Endothelial cell of umbilical vein (primary cell): ENCODE measurements around the gene AFAP1L2. TPM values are rescaled to one million over a fixed set of nuclear protein-coding genes. Genes with fewer than 3 reads are reported as not detected.

ENCODE experiments used
- BruUV-seq: library from RNA; stranded (reverse); fragments of 400-500 nt; replicated peaks from 2 replicates; lab custom pipeline; 2021; lab: Mats Ljungman, UMichigan
- CTCF ChIA-PET: fragments of 300-600, 350-600 bp; sonication (Branson Sonifier 250); formaldehyde crosslinking; loops from one replicate; lab custom pipeline; 2021; ENCODE audit warnings: antibody characterized with exemption, inconsistent platforms; lab: Charles Lee
- POLR2A ChIA-PET: fragments of 300-600, 350-600 bp; sonication (Branson Sonifier 250); formaldehyde crosslinking; loops from one replicate; lab custom pipeline; 2021; ENCODE audit warnings: antibody characterized with exemption, inconsistent platforms; lab: Charles Lee
- DNase-seq: peaks from one replicate; pipeline ENCODE4 v3.0.0-alpha.2; 2011; ENCODE audit warnings: low read depth, low spot score
- FAIRE-seq: peaks from 2 replicates; lab custom pipeline; 2011; peaks lifted over from hg19 to GRCh38; lab: Jason Lieb, UNC
- H2AFZ ChIP-seq: 2 replicates; pipeline ENCODE4 v1.6.0; 2012; ENCODE audit warnings: low read depth, low read length, control low read depth, inconsistent platforms
- H3K27ac ChIP-seq: 2 replicates; pipeline ENCODE4 v1.5.1; 2011; ENCODE audit warnings: low read depth, mild to moderate bottlenecking, control low read depth, low read length, moderate library complexity; ENCODE audit not compliant: insufficient read depth
- H3K27me3 ChIP-seq, 2 experiments: 2 replicates each; pipeline versions ENCODE4 v1.6.0 to v1.6.1; 2011; ENCODE audit warnings: low read length in 2 of 2, mixed read lengths in 1 of 2; ENCODE audit not compliant: control insufficient read depth in 2 of 2, insufficient read depth in 2 of 2
- H3K36me3 ChIP-seq, 2 experiments: 2 replicates in 1 of 2; 3 replicates in 1 of 2; pipeline ENCODE4 v1.5.1; 2011; ENCODE audit warnings: low read length in 2 of 2, mild to moderate bottlenecking in 1 of 2, moderate library complexity in 1 of 2; ENCODE audit not compliant: control insufficient read depth in 2 of 2, insufficient read depth in 2 of 2; ENCODE audit errors: extremely low read depth in 1 of 2
- H3K4me1 ChIP-seq: 3 replicates; pipeline ENCODE4 v1.5.1; 2011; ENCODE audit warnings: mild to moderate bottlenecking, low read length; ENCODE audit not compliant: control insufficient read depth, insufficient read depth; ENCODE audit errors: extremely low read depth
- H3K4me2 ChIP-seq: 2 replicates; pipeline ENCODE4 v1.6.1; 2011; ENCODE audit warnings: low read length, control low read depth, mixed read lengths; ENCODE audit not compliant: insufficient read depth
- H3K4me3 ChIP-seq, 3 experiments: fragments of 200-600 bp in 1 of 3; sonication (generic), shearing (Covaris generic) in 1 of 3; replicated peaks in 1 of 3; 2 replicates each; pipeline ENCODE4 v1.5.1; 2011 to 2016; ENCODE audit warnings: control low read depth in 3 of 3, low read length in 3 of 3, mild to moderate bottlenecking in 2 of 3, inconsistent platforms in 1 of 3, low read depth in 1 of 3, moderate library complexity in 1 of 3; ENCODE audit not compliant: insufficient read depth in 1 of 3
- H3K79me2 ChIP-seq: 2 replicates; pipeline ENCODE4 v1.6.0; 2012; ENCODE audit warnings: low read length, inconsistent platforms; ENCODE audit not compliant: control insufficient read depth, insufficient read depth
- H3K9ac ChIP-seq: replicated peaks from 2 replicates; pipeline ENCODE3; 2011; ENCODE audit warnings: low read length, control low read depth; ENCODE audit not compliant: insufficient read depth; ENCODE audit errors: extremely low read depth
- H3K9me1 ChIP-seq: replicated peaks from 3 replicates; pipeline ENCODE4 v1.6.0; 2011; ENCODE audit warnings: mild to moderate bottlenecking, low read length; ENCODE audit not compliant: control insufficient read depth, insufficient read depth; ENCODE audit errors: extremely low read depth
- H3K9me3 ChIP-seq: replicated peaks from 2 replicates; pipeline ENCODE4 v1.5.1; 2012; ENCODE audit warnings: low read length, inconsistent platforms; ENCODE audit not compliant: control insufficient read depth, insufficient read depth
- H4K20me1 ChIP-seq: replicated peaks from 2 replicates; pipeline ENCODE3; 2011; ENCODE audit warnings: mild to moderate bottlenecking, low read length; ENCODE audit not compliant: control insufficient read depth, insufficient read depth; ENCODE audit errors: extremely low read depth
- EZH2 ChIP-seq: IDR thresholded peaks from 2 replicates; pipeline ENCODE4 v1.6.1; 2012; ENCODE audit warnings: borderline replicate concordance, low read depth, mild to moderate bottlenecking, moderate library complexity, low read length, inconsistent platforms; ENCODE audit not compliant: severe bottlenecking
- FOS ChIP-seq: IDR thresholded peaks from 2 replicates; pipeline ENCODE4 v1.6.1; 2011; ENCODE audit warnings: mild to moderate bottlenecking, low read length, moderate library complexity, borderline replicate concordance; ENCODE audit not compliant: insufficient read depth
- GATA2 ChIP-seq: IDR thresholded peaks from 2 replicates; pipeline ENCODE4 v1.7.0; 2011; ENCODE audit warnings: low read depth, mild to moderate bottlenecking, moderate library complexity, mixed read lengths, low read length; ENCODE audit not compliant: insufficient read length, insufficient read depth
- JUN ChIP-seq: IDR thresholded peaks from 2 replicates; pipeline ENCODE4 v1.6.1; 2011; ENCODE audit warnings: borderline replicate concordance, low read depth; ENCODE audit not compliant: insufficient read length, insufficient read depth
- MYC ChIP-seq: IDR thresholded peaks from one replicate; pipeline ENCODE4 v1.6.1; 2011; ENCODE audit warnings: mild to moderate bottlenecking, low read depth, low read length
- POLR2A ChIP-seq: IDR thresholded peaks from 2 replicates; pipeline ENCODE4 v1.6.1; 2012; ENCODE audit warnings: low read depth, mild to moderate bottlenecking, control low read depth, low read length
- POLR2AphosphoS5 ChIP-seq: IDR thresholded peaks from 2 replicates; pipeline ENCODE4 v1.6.1; 2012; ENCODE audit warnings: low read depth, mild to moderate bottlenecking, control low read depth, low read length, moderate library complexity; ENCODE audit not compliant: insufficient read depth
- dilution Hi-C: fragments of 300-500 bp; cut with MboI; formaldehyde crosslinking; loops from one replicate; pipeline ENCODE4 v1.15.0; 2019; ENCODE audit warnings: low sequenced_read_pairs; ENCODE audit not compliant: extremely low pct_ligation_motif_present
- intact Hi-C: fragments of 100-400 bp; cut with micrococcal nuclease; formaldehyde crosslinking; loops from one replicate; pipeline ENCODE4 v1.10.0; 2022
- polyA plus RNA-seq, 4 experiments: library from polyadenylated mRNA; depleted of rRNA in 3 of 4; stranded (reverse) in 3 of 4; unstranded in 1 of 4; fragments of >200 nt; gene quantifications; 2 replicates each; pipeline versions ENCODE4 v1.2.1 to v1.2.3, GENCODE V29; 2011 to 2012; ENCODE audit warnings: missing spikeins in 1 of 4
- total RNA-seq: library from RNA; stranded (reverse); gene quantifications from 2 replicates; pipeline ENCODE4 v1.2.3, GENCODE V29; 2021
- TF ChIP-seq, protein P1 (sequence below): IDR thresholded peaks from 2 replicates; pipeline ENCODE4 v1.6.1; 2011; ENCODE audit not compliant: insufficient read depth, insufficient read length
- TF ChIP-seq, protein P2 (sequence below), 2 donors: IDR thresholded peaks; 1 replicate in 1 of 2; 2 replicates in 1 of 2; pipeline ENCODE4 v1.5.1; 2011; ENCODE audit warnings: low read length in 2 of 2, mild to moderate bottlenecking in 2 of 2, moderate library complexity in 2 of 2, control low read depth in 1 of 2, inconsistent platforms in 1 of 2, low read depth in 1 of 2; ENCODE audit not compliant: insufficient read depth in 1 of 2; ENCODE audit errors: extremely low read depth in 1 of 2

The AFAP1L2 gene
- total and polyA plus RNA-seq, 2 donors (not counting 3 experiments of a cell fraction or from before 2014, with no cell fraction given) = 0.90 to 4.1 TPM

DNA sequence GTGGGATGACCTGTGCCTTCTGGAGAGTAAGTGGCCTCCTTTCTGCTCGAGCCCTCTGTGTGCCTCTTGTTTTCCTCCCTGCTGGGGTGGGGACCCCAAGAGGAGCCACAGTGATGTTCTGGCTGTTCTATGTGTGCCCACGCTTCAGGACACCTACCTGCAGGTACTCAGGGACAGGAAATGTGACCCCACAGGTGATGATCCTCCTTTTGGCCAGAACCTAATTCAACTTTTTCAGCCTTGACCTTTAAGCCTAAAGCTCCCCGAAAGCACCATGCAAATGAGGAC is 95.0 kb downstream of the AFAP1L2 start:
- FAIRE-seq = no peak
- POLR2A ChIA-PET = no interaction called here
- no peaks in the 10 kb centered on the region for H4K20me1 ChIP-seq
- CTCF ChIA-PET = interaction anchor here (1.0 to 1.1 kb wide), 2 partner anchors 162 to 217 kb away, joined by 3 read pairs; no protein-coding TSS in a partner anchor
- no peak for DNase-seq
- BruUV-seq = no TSS peak
- H3K9me1 ChIP-seq = no peaks in the 10 kb centered on the region
- H3K36me3 ChIP-seq = no peaks in the 10 kb centered on the region
- intact Hi-C loops = no loop called here
- no peak overlapping the region for H3K9ac ChIP-seq
- TF ChIP-seq POLR2A (no peak), EZH2 (no peak), GATA2 (no peak), MYC (no peak), FOS (no peak), POLR2AphosphoS5 (no peak), JUN (no peak)
- TF ChIP-seq, protein P1, sequence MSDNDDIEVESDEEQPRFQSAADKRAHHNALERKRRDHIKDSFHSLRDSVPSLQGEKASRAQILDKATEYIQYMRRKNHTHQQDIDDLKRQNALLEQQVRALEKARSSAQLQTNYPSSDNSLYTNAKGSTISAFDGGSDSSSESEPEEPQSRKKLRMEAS = no peak
- TF ChIP-seq, protein P2, sequence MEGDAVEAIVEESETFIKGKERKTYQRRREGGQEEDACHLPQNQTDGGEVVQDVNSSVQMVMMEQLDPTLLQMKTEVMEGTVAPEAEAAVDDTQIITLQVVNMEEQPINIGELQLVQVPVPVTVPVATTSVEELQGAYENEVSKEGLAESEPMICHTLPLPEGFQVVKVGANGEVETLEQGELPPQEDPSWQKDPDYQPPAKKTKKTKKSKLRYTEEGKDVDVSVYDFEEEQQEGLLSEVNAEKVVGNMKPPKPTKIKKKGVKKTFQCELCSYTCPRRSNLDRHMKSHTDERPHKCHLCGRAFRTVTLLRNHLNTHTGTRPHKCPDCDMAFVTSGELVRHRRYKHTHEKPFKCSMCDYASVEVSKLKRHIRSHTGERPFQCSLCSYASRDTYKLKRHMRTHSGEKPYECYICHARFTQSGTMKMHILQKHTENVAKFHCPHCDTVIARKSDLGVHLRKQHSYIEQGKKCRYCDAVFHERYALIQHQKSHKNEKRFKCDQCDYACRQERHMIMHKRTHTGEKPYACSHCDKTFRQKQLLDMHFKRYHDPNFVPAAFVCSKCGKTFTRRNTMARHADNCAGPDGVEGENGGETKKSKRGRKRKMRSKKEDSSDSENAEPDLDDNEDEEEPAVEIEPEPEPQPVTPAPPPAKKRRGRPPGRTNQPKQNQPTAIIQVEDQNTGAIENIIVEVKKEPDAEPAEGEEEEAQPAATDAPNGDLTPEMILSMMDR (IDR thresholded peaks at IDR 0.05; ENCODE audit: extremely low read depth in 1 of 2, insufficient read depth in 1 of 2, low read depth in 1 of 2, low read length in 2 of 2) = no peak
- no peak overlapping the region for H2AFZ ChIP-seq
- no peak overlapping the region for H3K4me3 ChIP-seq
- H3K9me3 ChIP-seq = no peaks in the 10 kb centered on the region
- dilution Hi-C loops = no loop called here
- no peak overlapping the region for H3K4me2 ChIP-seq
- peaks cover 5% of the 10 kb centered on the region for H3K4me1 ChIP-seq
- no peak overlapping the region for H3K27ac ChIP-seq
- H3K79me2 ChIP-seq = no peaks in the 10 kb centered on the region
- peaks cover 2 to 5% of the 10 kb centered on the region in 2 experiments for H3K27me3 ChIP-seq
